ENCODE results near the gene MYO5A. TPM values are rescaled to one million over a fixed set of nuclear protein-coding genes. Genes with fewer than 3 reads are reported as not detected.
"Not testable (repeated sequence)": the region's sequence is repeated elsewhere in the genome, so short reads cannot be mapped to it uniquely, and the experiment has no call there.

Gene MYO5A
- total RNA-seq, 2 experiments from 2014 or later = 28.5 to 36.3 TPM

DNA sequence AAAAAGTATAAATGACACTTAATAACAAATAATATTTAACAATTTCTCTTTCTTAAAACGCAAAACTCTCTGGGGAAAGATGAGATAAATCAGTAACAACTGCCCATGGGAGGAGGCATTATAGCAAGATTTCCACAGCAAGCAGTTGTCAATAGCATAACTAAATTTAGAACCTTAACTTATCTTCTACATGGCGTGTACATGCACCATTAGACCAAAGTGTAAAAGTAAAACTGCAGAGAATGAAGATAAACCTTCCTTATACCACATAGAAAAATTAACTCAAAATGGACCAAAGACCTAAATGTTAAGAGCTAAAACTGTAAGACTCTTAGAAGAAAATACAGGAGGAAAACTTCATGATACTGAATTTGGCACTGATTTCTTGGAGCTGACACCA is 39.9 kb downstream of the MYO5A start:
- H3K27ac Mint-ChIP-seq = no peak overlapping the region
- no peak for ATAC-seq (ENCODE audit: low read depth)
- POLR2A ChIA-PET = no interaction called here
- no peak overlapping the region for H3K4me3 Mint-ChIP-seq
- H3K4me1 Mint-ChIP-seq = peaks cover 14% of the 10 kb centered on the region
- peaks cover 7% of the 10 kb centered on the region for H3K36me3 Mint-ChIP-seq
- no peak for DNase-seq
- peaks cover 2% of the 10 kb centered on the region for H3K9me3 Mint-ChIP-seq
- H3K27me3 Mint-ChIP-seq = no peaks in the 10 kb centered on the region

DNA sequence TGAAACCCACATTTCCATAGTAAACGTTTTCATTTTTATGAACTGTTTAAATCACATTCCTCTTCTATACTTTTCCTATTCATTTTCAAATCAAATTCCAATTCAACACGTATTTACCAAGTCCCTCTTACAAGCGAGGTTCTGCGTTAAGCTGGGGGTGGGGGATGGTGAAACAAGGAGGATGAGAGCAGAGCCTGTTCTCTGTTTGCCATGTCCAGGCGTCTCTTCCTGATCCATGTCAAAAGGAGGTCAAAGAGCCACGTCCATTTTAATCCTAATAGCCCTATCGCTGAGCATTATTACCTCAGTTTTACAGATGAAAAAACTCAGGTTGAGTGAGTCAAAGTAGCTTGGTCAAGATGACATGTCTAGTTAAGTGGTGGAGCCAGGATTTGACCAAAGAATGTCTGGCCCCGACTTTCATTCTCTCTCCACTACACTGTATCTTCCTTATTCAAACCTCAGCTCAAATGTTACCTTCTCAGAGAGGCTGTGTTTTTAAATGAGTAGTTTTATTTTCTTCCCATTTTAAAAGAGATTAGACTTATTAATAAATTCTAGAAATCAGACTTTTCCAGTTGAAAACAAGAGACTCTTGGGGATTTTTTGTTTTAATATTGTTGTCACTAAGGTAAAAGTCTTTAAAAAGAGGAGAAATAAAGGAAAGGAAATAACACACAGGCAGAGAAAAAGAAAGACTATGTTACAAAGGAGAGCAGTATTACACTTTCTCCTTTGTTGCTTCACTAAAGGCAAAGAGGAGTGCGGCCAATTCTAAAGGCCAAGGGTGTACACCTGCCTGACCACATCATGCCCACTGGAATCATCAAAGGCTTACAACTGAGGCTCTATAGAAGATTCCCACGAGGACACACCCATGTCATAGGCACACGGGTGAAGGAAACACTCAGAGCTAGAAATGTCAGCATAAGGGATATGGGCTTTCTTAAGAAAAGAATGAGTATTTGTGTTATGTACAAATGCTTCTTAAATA is 42.4 kb downstream of the MYO5A start:
- Mint-ChIP-seq H3K9me3 (peaks cover 2% of the 10 kb centered on the region), H3K36me3 (peaks cover 7% of the 10 kb centered on the region), H3K27me3 (no peaks in the 10 kb centered on the region), H3K27ac (peak overlapping the region; percentile 2), H3K4me3 (no peak overlapping the region), H3K4me1 (peaks cover 35% of the 10 kb centered on the region)
- DNase-seq = no peak
- POLR2A ChIA-PET = no interaction called here
- ATAC-seq (ENCODE audit: low read depth) = no peak

DNA sequence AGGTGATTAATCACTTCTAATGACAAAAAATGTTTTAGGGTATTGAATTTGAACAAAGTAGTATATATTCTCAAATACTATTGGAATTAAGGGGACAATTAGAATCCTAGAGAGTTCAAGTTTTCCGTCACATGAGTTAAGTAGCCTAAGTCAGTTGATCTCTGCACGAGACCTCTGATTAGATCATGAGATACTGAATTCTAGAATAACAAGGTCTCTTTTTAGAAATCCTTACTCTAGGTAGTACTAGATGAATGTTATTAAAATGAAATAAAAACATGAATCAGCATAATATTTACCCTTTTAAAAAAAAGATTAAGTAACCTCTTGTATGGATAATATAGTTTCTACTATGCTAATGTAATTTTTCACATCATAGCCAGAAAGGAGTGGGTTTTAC is 43.4 kb downstream of the MYO5A start:
- POLR2A ChIA-PET = no interaction called here
- peaks cover 2% of the 10 kb centered on the region for H3K9me3 Mint-ChIP-seq
- H3K4me3 Mint-ChIP-seq = no peak overlapping the region
- no peak for DNase-seq
- H3K36me3 Mint-ChIP-seq = peaks cover 12% of the 10 kb centered on the region
- no peak overlapping the region for H3K27ac Mint-ChIP-seq
- H3K4me1 Mint-ChIP-seq = peaks cover 44% of the 10 kb centered on the region
- no peak for ATAC-seq (ENCODE audit: low read depth)
- H3K27me3 Mint-ChIP-seq = no peaks in the 10 kb centered on the region

DNA sequence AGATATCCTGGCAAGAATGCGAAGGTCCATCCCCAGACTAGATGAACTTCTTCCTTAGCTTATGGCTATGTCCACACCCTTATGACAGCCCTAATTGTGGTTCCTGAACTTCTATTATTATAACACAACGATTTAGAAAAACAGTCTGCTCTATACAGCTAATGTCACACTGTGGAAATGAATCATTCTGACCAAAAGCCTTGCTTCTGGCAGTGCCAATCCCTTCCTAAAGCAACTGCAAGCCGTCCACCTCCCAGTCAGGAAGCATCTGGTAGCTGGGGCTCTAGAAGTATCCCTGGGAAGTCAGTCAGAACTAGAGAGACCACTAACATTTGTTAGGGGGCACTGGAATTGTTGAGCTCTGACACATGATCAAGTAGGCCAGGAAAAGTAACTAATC is 45.0 kb downstream of the MYO5A start:
- Mint-ChIP-seq H3K4me1 (peaks cover 47% of the 10 kb centered on the region), H3K4me3 (no peak overlapping the region), H3K36me3 (peaks cover 16% of the 10 kb centered on the region), H3K27ac (peak overlapping the region; percentile 66), H3K27me3 (no peaks in the 10 kb centered on the region), H3K9me3 (no peaks in the 10 kb centered on the region)
- ATAC-seq (ENCODE audit: low read depth) (no peak), DNase-seq (no peak)
- POLR2A ChIA-PET = no interaction called here

DNA sequence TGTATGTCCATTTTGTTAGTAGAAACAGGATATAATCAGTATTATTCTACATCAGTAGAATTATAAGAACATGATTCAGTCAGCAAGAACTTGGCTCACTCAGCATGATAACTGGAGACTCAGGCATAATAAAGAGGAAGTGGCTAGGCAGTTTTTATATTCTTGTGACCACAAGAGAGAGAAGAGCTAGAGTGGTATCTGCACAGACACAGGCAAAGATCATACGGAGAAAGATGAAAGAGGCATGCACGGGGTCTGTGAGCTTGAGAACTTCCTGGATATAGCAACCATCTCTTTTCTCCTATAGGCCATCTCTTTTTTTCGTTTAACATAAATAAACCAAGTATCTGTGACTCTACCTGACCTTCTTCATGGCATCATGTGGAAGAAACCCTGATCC is 46.8 kb downstream of the MYO5A start:
- no peaks in the 10 kb centered on the region for H3K27me3 Mint-ChIP-seq
- H3K36me3 Mint-ChIP-seq = peaks cover 22% of the 10 kb centered on the region
- no peak for DNase-seq
- H3K4me1 Mint-ChIP-seq = peaks cover 45% of the 10 kb centered on the region
- peak; percentile 99 for ATAC-seq (ENCODE audit: low read depth)
- H3K9me3 Mint-ChIP-seq = peaks cover 2% of the 10 kb centered on the region
- H3K4me3 Mint-ChIP-seq = peak overlapping the region; percentile 70
- POLR2A ChIA-PET = interaction anchor here (1.3 to 1.5 kb wide), 2 partner anchors 46 to 201 kb away, joined by 3 to 6 read pairs; partner anchors contain the start of gene MYO5A
- H3K27ac Mint-ChIP-seq = peak overlapping the region; percentile 83

DNA sequence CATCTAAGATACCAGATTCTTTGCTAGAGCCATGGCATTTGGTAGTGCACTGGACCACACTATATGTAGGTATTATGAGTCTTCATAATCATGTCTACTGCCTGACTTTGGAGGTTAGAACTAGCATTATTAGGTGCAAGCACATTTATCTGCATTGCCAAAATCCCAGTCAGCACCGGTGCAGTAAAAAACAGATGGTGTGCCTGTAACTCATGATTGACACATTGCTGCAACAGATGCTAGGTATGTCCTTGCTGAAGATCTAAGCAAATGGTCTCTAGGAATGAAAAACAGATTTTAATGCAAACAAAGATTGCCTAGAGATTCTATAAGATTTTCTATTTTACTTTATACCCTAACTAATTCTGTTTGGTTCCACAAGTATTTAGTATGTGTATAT is 47.7 kb downstream of the MYO5A start:
- Mint-ChIP-seq H3K27me3 (no peaks in the 10 kb centered on the region), H3K4me1 (peaks cover 43% of the 10 kb centered on the region), H3K27ac (no peak overlapping the region), H3K36me3 (peaks cover 23% of the 10 kb centered on the region), H3K9me3 (peaks cover 2% of the 10 kb centered on the region), H3K4me3 (peak overlapping the region; percentile 70)
- no peak for DNase-seq
- POLR2A ChIA-PET = no interaction called here
- no peak for ATAC-seq (ENCODE audit: low read depth)

DNA sequence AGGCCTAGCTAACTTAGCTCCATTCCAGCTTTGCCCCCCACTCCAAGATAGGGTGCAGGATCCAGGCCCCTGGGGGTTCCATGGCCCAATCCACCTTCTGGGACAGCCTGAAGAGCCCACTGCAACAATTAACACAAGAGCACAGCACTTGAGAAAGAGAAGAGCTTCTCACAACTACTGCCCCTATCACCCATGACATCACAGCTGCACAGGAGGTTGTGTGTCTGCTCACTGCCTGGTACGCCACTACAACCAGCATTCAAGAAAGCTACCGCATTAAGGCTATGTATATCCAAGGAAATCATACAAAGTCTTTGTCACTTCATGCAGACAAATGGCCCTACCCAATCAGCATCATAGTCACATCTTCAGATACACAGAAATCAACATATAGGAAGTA is 62.0 kb downstream of the MYO5A start:
- no peak overlapping the region for H3K4me3 Mint-ChIP-seq
- H3K27me3 Mint-ChIP-seq = no peaks in the 10 kb centered on the region
- ATAC-seq (ENCODE audit: low read depth) (no peak), DNase-seq (no peak)
- no peaks in the 10 kb centered on the region for H3K9me3 Mint-ChIP-seq
- peaks cover 26% of the 10 kb centered on the region for H3K4me1 Mint-ChIP-seq
- POLR2A ChIA-PET = interaction anchor here (0.6 kb wide), 1 partner anchor 34 kb away, joined by 3 read pairs; no protein-coding TSS in a partner anchor
- H3K36me3 Mint-ChIP-seq = peaks cover 4% of the 10 kb centered on the region
- H3K27ac Mint-ChIP-seq = peak overlapping the region; percentile 36

DNA sequence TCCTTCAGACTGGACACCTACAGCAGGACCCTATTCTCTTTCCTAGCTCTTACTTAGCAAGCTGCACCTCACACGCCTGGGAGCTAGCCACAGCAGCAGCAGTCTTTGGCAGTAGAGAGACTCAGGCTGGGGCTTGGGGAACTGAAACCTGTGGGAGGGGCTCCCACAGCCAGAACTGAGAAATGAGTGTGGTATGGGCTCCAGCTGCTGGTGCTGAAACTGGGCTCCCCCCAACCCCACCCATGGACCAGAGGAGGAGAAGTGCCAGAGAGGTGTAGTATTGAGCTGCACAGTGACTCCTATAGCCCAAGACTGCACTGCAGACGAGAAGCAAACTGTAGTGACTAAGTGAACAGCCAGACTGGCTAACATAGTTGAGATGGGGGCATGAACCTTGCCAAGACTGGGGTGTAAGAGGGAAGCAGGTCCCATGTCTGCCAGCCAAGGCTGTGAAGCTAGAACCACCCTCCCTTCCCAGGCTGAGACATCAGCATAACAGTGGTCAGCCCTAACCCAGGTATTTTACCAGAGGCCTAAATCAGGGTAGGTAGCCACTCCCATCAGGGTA is 62.5 kb downstream of the MYO5A start:
- H3K27me3 Mint-ChIP-seq = no peaks in the 10 kb centered on the region
- no peak for DNase-seq
- peaks cover 4% of the 10 kb centered on the region for H3K36me3 Mint-ChIP-seq
- no peak overlapping the region for H3K4me3 Mint-ChIP-seq
- H3K9me3 Mint-ChIP-seq = no peaks in the 10 kb centered on the region
- H3K27ac Mint-ChIP-seq = no peak overlapping the region
- ATAC-seq (ENCODE audit: low read depth) = peak; percentile 74
- POLR2A ChIA-PET = no interaction called here
- H3K4me1 Mint-ChIP-seq = peaks cover 26% of the 10 kb centered on the region

DNA sequence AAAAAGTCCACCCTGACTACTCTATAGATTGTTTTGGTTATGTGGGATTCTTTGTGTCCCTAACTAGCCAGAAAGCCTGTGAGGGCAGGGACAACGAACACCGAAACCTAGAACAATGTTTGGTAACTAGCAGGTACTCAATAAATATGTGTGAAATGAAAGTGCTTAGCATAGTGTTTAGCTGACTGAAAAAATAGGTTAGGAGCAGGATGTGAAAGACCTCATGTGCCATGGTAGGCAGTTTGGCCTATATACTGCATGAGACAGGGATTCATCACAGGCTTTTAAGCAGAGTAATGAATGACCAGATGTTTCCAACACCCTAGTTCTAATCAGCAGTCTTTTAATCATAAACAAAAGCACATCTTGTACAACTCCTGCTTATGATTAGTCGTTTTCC is 64.2 kb downstream of the MYO5A start:
- Mint-ChIP-seq H3K36me3 (peaks cover 4% of the 10 kb centered on the region), H3K4me3 (peak overlapping the region; percentile 20), H3K27me3 (no peaks in the 10 kb centered on the region), H3K27ac (peak overlapping the region; percentile 69), H3K9me3 (no peaks in the 10 kb centered on the region), H3K4me1 (peaks cover 26% of the 10 kb centered on the region)
- DNase-seq (no peak), ATAC-seq (ENCODE audit: low read depth) (peak; percentile 77)
- POLR2A ChIA-PET = no interaction called here

DNA sequence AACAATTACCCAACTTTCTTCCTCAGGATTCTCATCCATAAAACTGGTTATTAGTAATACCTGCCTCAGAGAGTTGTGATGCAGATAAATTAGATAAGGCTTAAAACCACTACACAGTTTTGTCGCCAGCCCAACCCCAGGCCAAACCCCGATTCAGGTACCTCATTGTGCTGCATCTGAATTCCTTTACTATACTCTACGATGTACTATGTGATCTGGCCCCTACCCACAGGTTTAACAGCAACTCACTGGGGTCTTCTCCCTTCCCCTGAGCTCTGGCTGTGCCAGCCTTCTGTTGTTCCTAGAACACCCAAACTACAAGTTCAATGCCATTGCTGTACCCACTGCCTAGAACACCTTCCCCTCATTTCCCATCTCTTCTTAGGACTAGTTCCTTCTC is 64.6 kb downstream of the MYO5A start:
- H3K27ac Mint-ChIP-seq = peak overlapping the region; percentile 69
- POLR2A ChIA-PET = interaction anchor here (0.6 kb wide), 1 partner anchor 30 kb away, joined by 3 read pairs; no protein-coding TSS in a partner anchor
- no peak for ATAC-seq (ENCODE audit: low read depth)
- peaks cover 26% of the 10 kb centered on the region for H3K4me1 Mint-ChIP-seq
- H3K27me3 Mint-ChIP-seq = no peaks in the 10 kb centered on the region
- H3K36me3 Mint-ChIP-seq = peaks cover 4% of the 10 kb centered on the region
- H3K9me3 Mint-ChIP-seq = no peaks in the 10 kb centered on the region
- no peak for DNase-seq
- H3K4me3 Mint-ChIP-seq = no peak overlapping the region

DNA sequence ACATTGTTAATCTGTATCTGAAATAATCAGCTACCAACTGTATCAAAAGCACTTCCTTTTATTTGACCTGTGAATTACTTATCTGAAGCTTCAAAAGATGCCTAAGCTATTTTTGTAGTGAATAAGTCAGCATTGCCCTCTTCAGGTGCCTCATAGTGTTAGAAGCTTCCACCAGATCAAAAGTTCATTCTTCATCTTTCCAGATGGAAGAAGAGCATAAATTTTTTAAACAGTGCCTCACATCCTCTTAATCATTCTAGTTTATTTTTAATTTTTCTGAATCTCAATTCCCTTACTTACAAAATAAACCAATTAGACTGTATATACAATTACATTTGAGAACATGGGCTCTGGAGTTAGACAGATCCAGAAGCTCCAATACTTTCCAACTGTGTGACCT is 65.0 kb downstream of the MYO5A start:
- ATAC-seq (ENCODE audit: low read depth) = no peak
- Mint-ChIP-seq H3K27me3 (no peaks in the 10 kb centered on the region), H3K4me1 (peaks cover 26% of the 10 kb centered on the region), H3K4me3 (no peak overlapping the region), H3K27ac (no peak overlapping the region), H3K36me3 (peaks cover 4% of the 10 kb centered on the region), H3K9me3 (no peaks in the 10 kb centered on the region)
- no peak for DNase-seq
- POLR2A ChIA-PET = interaction anchor here (0.6 kb wide), 1 partner anchor 29 kb away, joined by 3 read pairs; no protein-coding TSS in a partner anchor

DNA sequence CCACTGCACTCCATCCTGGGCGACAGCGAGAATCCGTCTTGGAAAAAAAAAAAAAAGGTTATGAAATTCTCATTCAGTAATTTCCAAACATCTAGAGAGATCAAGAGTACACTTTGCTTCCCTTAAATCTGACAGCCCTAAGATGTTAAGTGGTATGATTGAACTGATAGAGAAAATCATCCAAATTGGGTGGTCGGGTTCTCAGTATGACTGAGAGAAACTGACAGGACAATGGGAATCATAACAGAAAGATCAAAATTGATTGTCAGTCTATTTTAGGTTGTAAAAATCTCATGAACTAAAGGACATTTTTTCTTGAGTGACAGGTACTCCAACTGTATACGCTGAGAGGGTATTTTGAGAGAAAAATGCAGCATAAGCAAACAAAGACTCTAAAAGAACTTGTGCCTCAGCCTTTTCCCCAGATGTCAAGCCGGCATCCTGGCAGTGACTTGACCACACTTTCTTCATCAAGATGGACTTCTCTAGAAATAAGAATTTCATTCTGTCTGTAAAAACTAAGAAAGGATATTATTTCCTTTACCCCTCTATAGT is 65.8 kb downstream of the MYO5A start:
- no peak overlapping the region for H3K27ac Mint-ChIP-seq
- ATAC-seq (ENCODE audit: low read depth) (no peak), DNase-seq (no peak)
- no peaks in the 10 kb centered on the region for H3K9me3 Mint-ChIP-seq
- H3K4me3 Mint-ChIP-seq = no peak overlapping the region
- peaks cover 26% of the 10 kb centered on the region for H3K4me1 Mint-ChIP-seq
- POLR2A ChIA-PET = no interaction called here
- peaks cover 8% of the 10 kb centered on the region for H3K36me3 Mint-ChIP-seq
- no peaks in the 10 kb centered on the region for H3K27me3 Mint-ChIP-seq

DNA sequence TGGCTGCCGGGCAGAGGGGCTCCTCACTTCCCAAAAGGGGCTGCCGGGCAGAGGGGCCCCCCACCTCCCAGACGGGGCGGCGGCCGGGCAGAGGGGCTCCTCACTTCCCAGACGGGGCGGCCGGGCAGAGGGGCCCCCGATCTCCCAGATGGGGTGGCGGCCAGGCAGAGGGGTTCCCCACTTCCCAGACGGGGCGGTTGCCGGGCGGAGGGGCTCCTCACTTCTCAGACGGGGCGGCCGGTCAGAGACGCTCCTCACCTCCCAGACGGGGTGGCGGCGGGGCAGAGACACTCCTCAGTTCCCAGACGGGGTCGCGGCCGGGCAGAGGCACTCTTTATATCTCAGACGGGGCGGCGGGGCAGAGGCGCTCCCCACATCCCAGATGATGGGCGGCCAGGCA is 69.0 kb downstream of the MYO5A start:
- H3K27me3 Mint-ChIP-seq; H3K27ac Mint-ChIP-seq; DNase-seq; H3K9me3 Mint-ChIP-seq; POLR2A ChIA-PET; H3K4me3 Mint-ChIP-seq; ATAC-seq (ENCODE audit: low read depth): not testable (repeated sequence)
- peaks cover 15% of the 10 kb centered on the region for H3K4me1 Mint-ChIP-seq
- peaks cover 19% of the 10 kb centered on the region for H3K36me3 Mint-ChIP-seq
